Naive B cell (primary cell): ENCODE results near the gene TNFSF18. TPM values are rescaled to one million over a fixed set of nuclear protein-coding genes. Genes with fewer than 3 reads are reported as not detected.

Source experiments
- ATAC-seq, 2 donors: fragments of 150-1000 bp; cut with Tn5 transposase; 2 replicates each; pipeline ENCODE4 v1.10.0; 2021; ENCODE audit warnings: low read depth in 2 of 2, mild to moderate bottlenecking in 2 of 2, moderate library complexity in 2 of 2
- DNase-seq: peaks from one replicate; pipeline ENCODE4 v3.0.0; 2022
- H3K27ac Mint-ChIP-seq, 6 donors: one replicate each; pipeline ENCODE4 v1.8.0; 2020 to 2022; ENCODE audit warnings: mild to moderate bottlenecking in 6 of 6, mixed read lengths in 6 of 6, moderate library complexity in 5 of 6, inconsistent platforms in 2 of 6
- H3K27me3 Mint-ChIP-seq, 3 donors: one replicate each; pipeline ENCODE4 v1.8.0; 2021 to 2022; ENCODE audit warnings: mixed read lengths in 3 of 3, mild to moderate bottlenecking in 1 of 3
- H3K36me3 Mint-ChIP-seq, 2 donors: one replicate each; pipeline ENCODE4 v1.8.0; 2020 to 2022; ENCODE audit warnings: mixed read lengths in 2 of 2, inconsistent platforms in 1 of 2, mild to moderate bottlenecking in 1 of 2
- H3K4me1 Mint-ChIP-seq, 3 donors: one replicate each; pipeline ENCODE4 v1.8.0; 2020 to 2022; ENCODE audit warnings: mixed read lengths in 3 of 3, inconsistent platforms in 1 of 3, mild to moderate bottlenecking in 1 of 3, moderate library complexity in 1 of 3
- H3K4me3 Mint-ChIP-seq, 8 donors: one replicate each; pipeline ENCODE4 v1.8.0; 2020 to 2022; ENCODE audit warnings: mild to moderate bottlenecking in 8 of 8, mixed read lengths in 8 of 8, moderate library complexity in 8 of 8, inconsistent platforms in 2 of 8
- H3K9me3 Mint-ChIP-seq, 7 donors: one replicate each; pipeline ENCODE4 v1.8.0; 2020 to 2022; ENCODE audit warnings: mixed read lengths in 7 of 7, mild to moderate bottlenecking in 5 of 7, inconsistent platforms in 2 of 7, moderate library complexity in 1 of 7
- polyA plus RNA-seq, 6 donors: library from polyadenylated mRNA; unstranded; fragments of 300-500 nt; fragmentation: Illumina TruSeq; gene quantifications; one replicate each; pipeline ENCODE4 v1.2.3, GENCODE V29; 2021; ENCODE audit warnings: low read depth in 6 of 6

Gene TNFSF18
- polyA plus RNA-seq, 6 donors from 2014 or later = not detected

DNA sequence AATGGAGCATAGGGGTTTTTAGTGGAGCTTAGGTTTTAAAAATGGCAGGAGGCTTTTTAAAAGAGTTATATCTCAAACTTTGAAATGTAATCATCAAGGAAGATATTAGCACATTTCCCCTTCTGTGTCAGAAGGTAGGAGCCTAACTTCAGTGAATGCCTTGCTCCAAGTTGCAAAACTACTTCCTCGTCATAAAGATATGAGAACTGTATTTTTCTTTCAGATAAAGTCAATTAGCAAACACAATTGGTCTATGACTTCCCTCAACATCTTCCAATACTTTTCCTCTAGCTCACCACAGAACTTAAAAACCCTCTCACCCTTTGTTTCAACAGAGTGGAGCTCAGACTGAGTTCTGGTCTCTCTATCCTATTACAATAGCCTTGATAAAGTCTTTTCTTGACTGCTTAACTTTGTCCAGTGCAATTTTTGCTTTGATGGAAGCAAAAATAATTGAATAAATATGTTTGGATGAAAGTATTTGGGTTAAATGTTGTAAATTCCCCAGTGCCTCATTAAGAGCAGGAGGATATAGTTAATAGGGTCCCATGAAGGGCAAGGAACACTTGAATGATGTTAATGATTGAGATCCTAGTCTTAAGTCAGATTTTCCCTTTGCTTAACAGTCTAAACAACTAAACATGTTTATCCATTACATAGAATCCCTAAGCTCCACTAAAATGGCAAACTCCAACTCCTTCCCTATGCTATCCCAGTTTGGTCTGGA, 58.9 kb downstream of the TNFSF18 start:
- Mint-ChIP-seq H3K4me1 (no peaks in the 10 kb centered on the region), H3K4me3 (no peak overlapping the region), H3K27me3 (no peaks in the 10 kb centered on the region), H3K36me3 (no peaks in the 10 kb centered on the region), H3K27ac (no peak overlapping the region), H3K9me3 (peaks cover 0 to 12% (median 7%) of the 10 kb centered on the region in 7 donors)
- DNase-seq = no peak
- ATAC-seq = no peak

DNA sequence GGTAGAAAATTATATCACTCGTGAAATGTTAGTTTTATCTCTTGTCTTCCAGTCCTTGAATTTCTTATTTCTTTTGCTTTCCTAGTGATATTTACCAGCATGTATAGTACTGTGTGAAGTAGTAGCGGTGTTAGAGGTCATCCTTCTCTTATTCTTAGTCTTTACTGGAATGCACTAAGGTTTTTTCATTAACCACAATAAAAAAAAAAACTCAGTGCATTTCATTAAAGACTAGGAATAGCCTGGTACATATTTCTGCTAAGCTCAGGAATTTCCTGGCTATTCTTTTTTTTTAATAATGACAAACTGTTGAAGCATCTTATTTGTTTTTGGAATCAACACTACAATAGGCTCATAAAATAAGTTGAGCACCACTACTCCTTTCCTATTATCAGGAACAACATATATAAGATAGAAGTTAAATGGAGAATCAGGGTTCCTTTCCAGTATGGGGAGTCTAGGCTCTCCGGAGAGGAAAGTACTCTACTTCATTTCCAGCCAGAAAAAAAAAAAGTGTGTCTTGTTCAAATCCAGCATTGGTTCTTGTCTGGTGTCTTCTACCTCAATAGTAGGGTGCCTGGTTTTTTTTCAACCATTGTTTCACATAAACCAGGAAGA, 60.0 kb downstream of the TNFSF18 start:
- DNase-seq (no peak), ATAC-seq (no peak)
- H3K36me3 Mint-ChIP-seq = no peaks in the 10 kb centered on the region
- H3K4me3 Mint-ChIP-seq = no peak overlapping the region
- no peak overlapping the region for H3K27ac Mint-ChIP-seq
- H3K4me1 Mint-ChIP-seq = no peaks in the 10 kb centered on the region
- H3K27me3 Mint-ChIP-seq = no peaks in the 10 kb centered on the region
- H3K9me3 Mint-ChIP-seq = peaks cover 0 to 5% (median under 1%) of the 10 kb centered on the region in 7 donors

Other genes starting within 250 kb of the TNFSF18 start
- 1 to 10 TPM in 5 of 6 donors, not detected in 1; 1.2 to 4.8 (median 3.6) TPM for gene TNFSF4, start 156.4 kb upstream of the TNFSF18 start, polyA plus RNA-seq